ENCODE measurements around the gene NCF2. TPM values are rescaled to one million over a fixed set of nuclear protein-coding genes. Genes with fewer than 3 reads are reported as not detected.
A peak's percentile ranks its signal among the peaks of the same experiment; 100 is the strongest.

The NCF2 gene
- polyA plus RNA-seq, 1 donor = 2.9 TPM

- no peak for DNase-seq
These were observed 5.2 kb downstream of the NCF2 start for GRCh38 chr1:183585038-183585437.

- DNase-seq = no peak
These were observed 6.1 kb downstream of the NCF2 start for GRCh38 chr1:183584147-183584546.

- no peak for DNase-seq
These were observed 6.8 kb downstream of the NCF2 start for GRCh38 chr1:183583466-183583865.

GRCh38 chr1:183582021-183582713 is 8.1 kb downstream of the NCF2 start:
- no peak for DNase-seq

GRCh38 chr1:183580281-183580682 is 10.0 kb downstream of the NCF2 start:
- DNase-seq = peak; percentile 45

GRCh38 chr1:183578856-183579255 is 11.4 kb downstream of the NCF2 start:
- DNase-seq = no peak

- DNase-seq = no peak
These were observed 12.3 kb downstream of the NCF2 start for GRCh38 chr1:183577897-183578465.

- DNase-seq = no peak
These were observed 13.7 kb downstream of the NCF2 start for GRCh38 chr1:183576537-183576936.

GRCh38 chr1:183575606-183576005 is 14.7 kb downstream of the NCF2 start:
- no peak for DNase-seq

GRCh38 chr1:183572721-183573120 is 17.5 kb downstream of the NCF2 start:
- DNase-seq = no peak

- no peak for DNase-seq
These were observed 18.5 kb downstream of the NCF2 start for GRCh38 chr1:183571678-183572268.

- no peak for DNase-seq
These were observed 19.8 kb downstream of the NCF2 start for GRCh38 chr1:183570451-183570850.

GRCh38 chr1:183569801-183570200 is 20.5 kb downstream of the NCF2 start:
- DNase-seq = no peak

- DNase-seq = no peak
These were observed 21.1 kb downstream of the NCF2 start for GRCh38 chr1:183569141-183569540.

GRCh38 chr1:183568176-183569021 is 21.9 kb downstream of the NCF2 start:
- DNase-seq = no peak

- DNase-seq = no peak
These were observed 22.7 kb downstream of the NCF2 start for GRCh38 chr1:183567584-183567983.

- DNase-seq = no peak
These were observed 24.2 kb downstream of the NCF2 start for GRCh38 chr1:183566026-183566425.

- DNase-seq = no peak
These were observed 25.0 kb downstream of the NCF2 start for GRCh38 chr1:183565261-183565660.

- no peak for DNase-seq
These were observed 27.6 kb downstream of the NCF2 start for GRCh38 chr1:183562701-183563100.

GRCh38 chr1:183559061-183559460 is 31.2 kb downstream of the NCF2 start:
- no peak for DNase-seq

- DNase-seq = no peak
These were observed 35.7 kb downstream of the NCF2 start for GRCh38 chr1:183554577-183554976.

- no peak for DNase-seq
These were observed 36.5 kb downstream of the NCF2 start for GRCh38 chr1:183553764-183554163.

- DNase-seq = no peak
These were observed 36.9 kb downstream of the NCF2 start for GRCh38 chr1:183553331-183553730.
